GM12878 (cell line): Measurements from ENCODE around the gene EIF4E1B. TPM values are rescaled to one million over a fixed set of nuclear protein-coding genes. Genes with fewer than 3 reads are reported as not detected.

Source experiments
- ATAC-seq: fragments of 200-7000 bp; cut with Tn5 transposase; 3 replicates; pipeline ENCODE4 v1.9.1; 2020; ENCODE audit warnings: mild to moderate bottlenecking, moderate library complexity
- BruUV-seq: library from RNA; stranded (reverse); fragments of 400-500 nt; replicated peaks from 2 replicates; lab custom pipeline; 2021; lab: Mats Ljungman, UMichigan
- CTCF ChIA-PET: fragments of 300-600 bp; sonication (Branson Sonifier 250); formaldehyde crosslinking; extraction: SDS; loops from one replicate; lab custom pipeline; 2021; ENCODE audit warnings: inconsistent platforms; lab: Yijun Ruan, JAX
- POLR2A ChIA-PET: fragments of 350-600 bp; formaldehyde crosslinking; extraction: SDS; loops from one replicate; lab custom pipeline; 2021; ENCODE audit warnings: inconsistent platforms; lab: Charles Lee
- RAD21 ChIA-PET: fragments of 300-600 bp; sonication (Branson Sonifier 250); formaldehyde crosslinking; loops from one replicate; lab custom pipeline; 2023; ENCODE audit warnings: antibody characterized with exemption; ENCODE audit not compliant: unreplicated experiment; lab: Charles Lee
- SMC1A ChIA-PET: fragments of 300-600 bp; sonication (Branson Sonifier 250); formaldehyde crosslinking; loops from one replicate; lab custom pipeline; 2023; ENCODE audit not compliant: unreplicated experiment, uncharacterized antibody; lab: Charles Lee
- DNase-seq: peaks from one replicate; pipeline ENCODE4 v3.0.0-alpha.2; 2011; ENCODE audit warnings: low read depth, low spot score
- FAIRE-seq: peaks from 3 replicates; lab custom pipeline; 2011; peaks lifted over from hg19 to GRCh38; lab: Jason Lieb, UNC
- H2AFZ ChIP-seq: 2 replicates; pipeline ENCODE4 v1.6.0; 2011; ENCODE audit warnings: low read depth, low read length, control low read depth; ENCODE audit not compliant: control insufficient read depth
- H3K27ac ChIP-seq: 2 replicates; pipeline ENCODE4 v1.5.1; 2011; ENCODE audit warnings: control low read depth; ENCODE audit not compliant: control insufficient read depth, insufficient read depth
- H3K27me3 ChIP-seq, 2 experiments: replicated peaks in 1 of 2; 2 replicates each; pipeline versions ENCODE4 v1.6.0 to v1.6.1; 2011; ENCODE audit warnings: low read length in 1 of 2; ENCODE audit not compliant: control insufficient read depth in 2 of 2, insufficient read depth in 2 of 2
- H3K36me3 ChIP-seq, 2 experiments: 2 replicates each; pipeline ENCODE4 v1.5.1; 2011; ENCODE audit warnings: low read length in 1 of 2; ENCODE audit not compliant: control insufficient read depth in 2 of 2, insufficient read depth in 2 of 2
- H3K4me1 ChIP-seq: 2 replicates; pipeline ENCODE4 v1.6.1; 2011; ENCODE audit warnings: mild to moderate bottlenecking, low read length, moderate library complexity, mixed read lengths; ENCODE audit not compliant: control insufficient read depth, insufficient read depth
- H3K4me2 ChIP-seq: 2 replicates; pipeline ENCODE4 v1.6.0; 2011; ENCODE audit warnings: control low read depth; ENCODE audit not compliant: control insufficient read depth, insufficient read depth
- H3K4me3 ChIP-seq: fragments of 200-600 bp; sonication (generic); 2 replicates; pipeline ENCODE4 v1.5.1; 2016
- H3K79me2 ChIP-seq: 2 replicates; pipeline ENCODE4 v1.6.0; 2011; ENCODE audit warnings: low read length; ENCODE audit not compliant: control insufficient read depth, insufficient read depth
- H3K9ac ChIP-seq: 2 replicates; pipeline ENCODE4 v1.8.0; 2011; ENCODE audit warnings: low read length, control low read depth, mixed read lengths; ENCODE audit not compliant: control insufficient read depth, insufficient read depth
- H3K9me3 ChIP-seq: replicated peaks from 3 replicates; pipeline ENCODE4 v1.5.1; 2011; ENCODE audit warnings: mild to moderate bottlenecking, low read length; ENCODE audit not compliant: control insufficient read depth, insufficient read depth
- H4K20me1 ChIP-seq: 2 replicates; pipeline ENCODE4 v1.6.0; 2011; ENCODE audit not compliant: control insufficient read depth, insufficient read depth
- CBX5 ChIP-seq: sonication (generic); IDR thresholded peaks from 2 replicates; pipeline ENCODE4 v1.6.1; 2016; ENCODE audit warnings: low read depth, moderate library complexity, mild to moderate bottlenecking, inconsistent platforms
- MYB ChIP-seq: fragments of 150-350 bp; IDR thresholded peaks from 2 replicates; pipeline ENCODE4 v1.6.1; 2014; ENCODE audit warnings: mild to moderate bottlenecking, low read depth, low read length, borderline replicate concordance
- PAX8 ChIP-seq: fragments of 450-650 bp; IDR thresholded peaks from 2 replicates; pipeline ENCODE4 v1.6.1; 2017; ENCODE audit warnings: mild to moderate bottlenecking, moderate library complexity
- SIN3A ChIP-seq: IDR thresholded peaks from 2 replicates; pipeline ENCODE4 v1.6.1; 2012; ENCODE audit warnings: low read depth, low read length, improper control_type of control experiment
- SMC3 ChIP-seq: IDR thresholded peaks from 2 replicates; pipeline ENCODE4 v1.6.1; 2011; ENCODE audit warnings: low read length, improper control_type of control experiment, borderline replicate concordance
- STAT3 ChIP-seq: IDR thresholded peaks from 2 replicates; pipeline ENCODE4 v1.6.1; 2011; ENCODE audit warnings: low read depth, low read length, improper control_type of control experiment
- TCF3 ChIP-seq: IDR thresholded peaks from 2 replicates; pipeline ENCODE4 v1.6.1; 2012; ENCODE audit warnings: low read depth, mild to moderate bottlenecking, low read length, borderline replicate concordance; ENCODE audit not compliant: insufficient read depth
- WGBS: methylation state at CpG from one replicate; pipeline ENCODE4 v1.1.6; 2016; ENCODE audit warnings: low lambda C conversion rate; ENCODE audit not compliant: insufficient replicate concordance, insufficient coverage; ENCODE audit errors: missing lambda C conversion rate; 5-methylcytosine and 5-hydroxymethylcytosine counted together
- in situ Hi-C: fragments of 300-500 bp; cut with MboI; formaldehyde crosslinking; loops from 9 replicates; pipeline ENCODE4 v1.14.3; 2018; ENCODE audit warnings: mixed read lengths
- intact Hi-C: fragments of 100-400 bp; cut with micrococcal nuclease; formaldehyde crosslinking; loops from one replicate; pipeline ENCODE4 v1.14.2; 2022; ENCODE audit not compliant: unreplicated experiment
- polyA plus RNA-seq, 11 experiments: library from polyadenylated mRNA; depleted of rRNA in 4 of 11; unstranded in 6 of 11; stranded (reverse) in 5 of 11; fragments of >200 nt; fragmentation: Nextera tagmentation in 4 of 11; fragmentation: Illumina TruSeq in 1 of 11; extraction: Ambion mirVana in 4 of 11; extraction: Trizol in 1 of 11; gene quantifications; 1 replicate in 1 of 11; 2 replicates in 10 of 11; pipeline versions ENCODE4 v1.2.1 to v1.2.3, GENCODE V29; 2011 to 2016; ENCODE audit warnings: inconsistent platforms in 2 of 11, missing spikeins in 2 of 11, low read depth in 1 of 11
- total RNA-seq, 4 experiments: library from RNA; depleted of rRNA in 3 of 4; stranded (reverse); fragments of >200 nt in 3 of 4; fragmentation: Illumina TruSeq in 1 of 4; extraction: Trizol in 1 of 4; gene quantifications; 2 replicates each; pipeline versions ENCODE4 v1.2.1 to v1.2.3, GENCODE V29; 2013 to 2021
- TF ChIP-seq, protein P1 (sequence below): IDR thresholded peaks from 2 replicates; pipeline ENCODE4 v1.6.1; 2012; ENCODE audit warnings: low read length, inconsistent platforms
- TF ChIP-seq, protein P2 (sequence below): IDR thresholded peaks from 2 replicates; pipeline ENCODE4 v1.6.1; 2012; ENCODE audit warnings: low read depth, low read length, improper control_type of control experiment

The EIF4E1B gene
- total and polyA plus RNA-seq, 10 of the 15 experiments (the other 5 are each of a cell fraction or from before 2014, with no cell fraction given) = not detected

DNA sequence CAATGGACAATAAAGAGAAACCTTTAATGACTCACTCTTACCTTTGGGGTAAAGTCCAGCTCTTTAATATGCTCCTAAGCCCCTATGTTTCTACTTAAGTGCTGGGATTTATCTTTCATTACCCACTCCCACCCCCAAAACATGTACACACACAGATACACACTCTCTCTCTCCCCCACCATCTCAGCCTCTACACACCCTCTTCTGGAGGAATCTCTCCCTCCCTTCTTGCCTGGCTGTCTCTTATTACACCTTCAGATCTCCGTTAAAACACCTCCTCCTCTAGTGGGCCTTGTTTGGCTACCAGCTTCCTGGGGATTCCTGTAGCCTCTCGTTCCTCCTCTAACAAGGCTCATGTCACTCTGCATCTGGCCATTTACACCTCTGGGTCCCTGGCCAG is 27.4 kb upstream of the EIF4E1B start:
- Histone ChIP-seq H3K79me2 (no peaks in the 10 kb centered on the region), H3K4me1 (no peaks in the 10 kb centered on the region), H3K4me2 (no peak overlapping the region), H3K9me3 (no peaks in the 10 kb centered on the region)
- no peak for ATAC-seq
- TF ChIP-seq MYB = no peak
- no peak for TF ChIP-seq SMC3
- TF ChIP-seq PAX8 = no peak
- TF ChIP-seq TCF3 = no peak
- TF ChIP-seq, all 136 proteins: peak for 0
- H3K4me3 ChIP-seq = no peak overlapping the region
- RAD21 ChIA-PET = no interaction called here
- H4K20me1 ChIP-seq = no peaks in the 10 kb centered on the region
- in situ Hi-C loops = no loop called here
- H3K27me3 ChIP-seq = no peaks in the 10 kb centered on the region
- DNase-seq (no peak), FAIRE-seq (no peak)
- H2AFZ ChIP-seq = no peak overlapping the region
- H3K36me3 ChIP-seq = no peaks in the 10 kb centered on the region
- intact Hi-C loops = no loop called here
- CTCF ChIA-PET = no interaction called here
- WGBS = 45% methylated on average over 2 of the region's 2 CpGs
- POLR2A ChIA-PET = no interaction called here
- SMC1A ChIA-PET = no interaction called here
- no peak overlapping the region for H3K9ac ChIP-seq
- no TSS peak for BruUV-seq
- H3K27ac ChIP-seq = no peak overlapping the region

DNA sequence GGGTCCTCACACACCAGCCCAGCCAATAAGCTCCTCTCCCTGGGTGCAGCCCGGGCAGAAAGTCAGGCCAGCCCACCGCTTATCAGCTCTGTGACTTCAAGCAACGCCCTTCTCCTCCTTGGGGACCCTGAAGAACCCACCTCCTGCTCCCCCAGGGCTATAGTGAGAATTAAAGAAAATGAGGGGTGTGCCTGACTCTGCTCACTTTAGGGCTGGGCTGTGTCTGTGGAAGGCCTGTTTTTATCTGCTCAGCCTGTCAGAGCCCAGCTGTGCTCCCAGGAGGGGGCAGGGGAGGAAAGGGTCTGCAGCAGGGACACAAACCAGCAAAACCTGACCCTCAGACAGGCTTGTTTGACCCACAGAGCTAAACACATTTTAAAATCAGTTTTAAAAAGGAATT is 24.4 kb upstream of the EIF4E1B start:
- ChIA-PET RAD21 (no interaction called here), SMC1A (interaction anchor here (0.6 to 1.7 kb wide), 2 partner anchors 259 to 876 kb away, joined by 4 read pairs; no protein-coding TSS in a partner anchor), POLR2A (no interaction called here), CTCF (interaction anchor here (0.6 kb wide), 1 partner anchor 15 kb away, joined by 3 read pairs; no protein-coding TSS in a partner anchor)
- intact Hi-C loops (no loop called here), in situ Hi-C loops (no loop called here)
- Histone ChIP-seq H3K9ac (no peak overlapping the region), H2AFZ (no peak overlapping the region), H3K27me3 (no peaks in the 10 kb centered on the region), H3K4me3 (no peak overlapping the region), H3K27ac (no peak overlapping the region), H4K20me1 (no peaks in the 10 kb centered on the region), H3K36me3 (no peaks in the 10 kb centered on the region), H3K4me2 (no peak overlapping the region), H3K4me1 (peaks cover 12% of the 10 kb centered on the region), H3K79me2 (no peaks in the 10 kb centered on the region; the same call in 1 of the 2 replicates), H3K9me3 (no peaks in the 10 kb centered on the region)
- TF ChIP-seq SIN3A = no peak
- no peak for TF ChIP-seq CBX5
- no peak for TF ChIP-seq STAT3
- TF ChIP-seq, protein P1, sequence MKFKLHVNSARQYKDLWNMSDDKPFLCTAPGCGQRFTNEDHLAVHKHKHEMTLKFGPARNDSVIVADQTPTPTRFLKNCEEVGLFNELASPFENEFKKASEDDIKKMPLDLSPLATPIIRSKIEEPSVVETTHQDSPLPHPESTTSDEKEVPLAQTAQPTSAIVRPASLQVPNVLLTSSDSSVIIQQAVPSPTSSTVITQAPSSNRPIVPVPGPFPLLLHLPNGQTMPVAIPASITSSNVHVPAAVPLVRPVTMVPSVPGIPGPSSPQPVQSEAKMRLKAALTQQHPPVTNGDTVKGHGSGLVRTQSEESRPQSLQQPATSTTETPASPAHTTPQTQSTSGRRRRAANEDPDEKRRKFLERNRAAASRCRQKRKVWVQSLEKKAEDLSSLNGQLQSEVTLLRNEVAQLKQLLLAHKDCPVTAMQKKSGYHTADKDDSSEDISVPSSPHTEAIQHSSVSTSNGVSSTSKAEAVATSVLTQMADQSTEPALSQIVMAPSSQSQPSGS = no peak
- TF ChIP-seq, protein P2, sequence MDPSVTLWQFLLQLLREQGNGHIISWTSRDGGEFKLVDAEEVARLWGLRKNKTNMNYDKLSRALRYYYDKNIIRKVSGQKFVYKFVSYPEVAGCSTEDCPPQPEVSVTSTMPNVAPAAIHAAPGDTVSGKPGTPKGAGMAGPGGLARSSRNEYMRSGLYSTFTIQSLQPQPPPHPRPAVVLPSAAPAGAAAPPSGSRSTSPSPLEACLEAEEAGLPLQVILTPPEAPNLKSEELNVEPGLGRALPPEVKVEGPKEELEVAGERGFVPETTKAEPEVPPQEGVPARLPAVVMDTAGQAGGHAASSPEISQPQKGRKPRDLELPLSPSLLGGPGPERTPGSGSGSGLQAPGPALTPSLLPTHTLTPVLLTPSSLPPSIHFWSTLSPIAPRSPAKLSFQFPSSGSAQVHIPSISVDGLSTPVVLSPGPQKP = no peak
- no TSS peak for BruUV-seq
- DNase-seq (no peak), FAIRE-seq (no peak), ATAC-seq (no peak)
- WGBS = 51% methylated on average over 3 of the region's 3 CpGs
